ENCODE measurements around the gene EHBP1.

DNA sequence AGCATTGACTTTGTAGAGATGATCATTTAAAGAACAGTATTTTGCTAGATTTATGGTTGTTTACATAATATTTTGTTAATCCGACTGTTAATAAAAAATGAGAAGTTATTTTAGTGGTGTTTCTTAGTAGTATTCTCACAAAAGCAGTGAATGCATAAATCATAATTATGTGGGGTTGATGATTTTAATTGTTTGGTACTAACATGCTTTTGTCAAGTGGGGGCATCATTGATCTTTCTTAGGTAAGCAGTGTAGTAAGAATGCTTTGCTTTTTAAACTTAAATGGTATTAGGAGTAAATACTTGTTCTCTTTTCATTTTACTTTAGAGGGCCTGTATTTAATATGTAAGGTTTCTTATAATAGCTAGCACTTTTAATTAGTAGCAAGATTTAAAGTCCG is 235.9 kb downstream of the EHBP1 start:
- TF ChIP-seq CTCF (IDR thresholded peaks at IDR 0.05; ENCODE audit: low read depth, low read length): no peak
- TF ChIP-seq POLR2A (IDR thresholded peaks at IDR 0.05; ENCODE audit: extremely low read depth, insufficient read length): no peak
- no peak for TF ChIP-seq MAX (IDR thresholded peaks at IDR 0.05; ENCODE audit: low read depth, low read length)
- TF ChIP-seq MYC (IDR thresholded peaks at IDR 0.05; ENCODE audit: low read depth, low read length): no peak
